ENCODE data around the gene SHC1. TPM values are rescaled to one million over a fixed set of nuclear protein-coding genes. Genes with fewer than 3 reads are reported as not detected.

The SHC1 gene
- total RNA-seq, 1 experiment from 2014 or later, result 199 TPM

DNA sequence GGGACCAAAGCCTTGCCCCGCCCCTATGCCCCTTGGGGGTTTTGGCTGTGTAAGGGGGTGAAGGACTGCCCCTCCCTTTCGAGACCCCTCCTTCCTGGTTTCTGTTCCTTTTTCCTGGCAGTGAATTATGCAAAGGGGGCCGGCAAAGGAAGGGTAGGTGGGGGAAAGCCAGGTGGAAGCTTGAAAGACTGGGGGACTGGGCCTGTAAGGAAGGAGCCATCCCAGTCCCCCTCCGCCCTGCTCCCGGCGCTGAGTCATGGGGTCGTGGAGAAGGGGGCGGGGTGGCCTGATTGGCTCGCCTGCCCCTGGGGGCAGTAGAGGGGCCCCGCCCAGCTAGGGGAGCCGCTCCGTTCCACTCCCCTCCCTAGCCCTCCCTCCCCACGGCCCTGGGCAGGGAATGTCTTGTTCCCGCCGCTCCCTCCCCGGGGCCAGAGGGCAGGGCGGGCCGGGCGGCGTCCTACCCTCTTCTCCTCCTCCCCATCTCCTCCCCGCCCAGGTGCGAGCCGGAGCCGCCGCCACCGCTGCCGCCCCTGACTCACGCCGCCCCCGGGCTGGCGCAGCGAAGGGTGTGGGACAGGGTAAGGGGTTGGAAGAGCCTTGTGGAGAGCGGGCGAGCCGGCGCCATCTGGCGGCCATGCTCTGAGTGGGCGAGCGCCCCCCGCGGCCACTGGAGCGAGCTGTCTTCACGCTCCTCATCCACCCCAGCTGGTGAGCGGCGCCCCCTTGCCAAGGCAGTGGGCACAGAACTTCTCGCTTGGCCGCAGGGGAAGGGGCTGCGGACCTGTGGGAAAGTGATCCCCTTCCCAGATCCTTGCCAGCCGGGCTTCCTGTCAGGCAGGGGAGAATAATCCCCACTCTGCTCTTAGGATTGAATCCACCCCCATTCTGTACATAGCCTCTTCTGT is 46.7 kb upstream of the SHC1 start (continued):
- TF ChIP-seq, protein P1, sequence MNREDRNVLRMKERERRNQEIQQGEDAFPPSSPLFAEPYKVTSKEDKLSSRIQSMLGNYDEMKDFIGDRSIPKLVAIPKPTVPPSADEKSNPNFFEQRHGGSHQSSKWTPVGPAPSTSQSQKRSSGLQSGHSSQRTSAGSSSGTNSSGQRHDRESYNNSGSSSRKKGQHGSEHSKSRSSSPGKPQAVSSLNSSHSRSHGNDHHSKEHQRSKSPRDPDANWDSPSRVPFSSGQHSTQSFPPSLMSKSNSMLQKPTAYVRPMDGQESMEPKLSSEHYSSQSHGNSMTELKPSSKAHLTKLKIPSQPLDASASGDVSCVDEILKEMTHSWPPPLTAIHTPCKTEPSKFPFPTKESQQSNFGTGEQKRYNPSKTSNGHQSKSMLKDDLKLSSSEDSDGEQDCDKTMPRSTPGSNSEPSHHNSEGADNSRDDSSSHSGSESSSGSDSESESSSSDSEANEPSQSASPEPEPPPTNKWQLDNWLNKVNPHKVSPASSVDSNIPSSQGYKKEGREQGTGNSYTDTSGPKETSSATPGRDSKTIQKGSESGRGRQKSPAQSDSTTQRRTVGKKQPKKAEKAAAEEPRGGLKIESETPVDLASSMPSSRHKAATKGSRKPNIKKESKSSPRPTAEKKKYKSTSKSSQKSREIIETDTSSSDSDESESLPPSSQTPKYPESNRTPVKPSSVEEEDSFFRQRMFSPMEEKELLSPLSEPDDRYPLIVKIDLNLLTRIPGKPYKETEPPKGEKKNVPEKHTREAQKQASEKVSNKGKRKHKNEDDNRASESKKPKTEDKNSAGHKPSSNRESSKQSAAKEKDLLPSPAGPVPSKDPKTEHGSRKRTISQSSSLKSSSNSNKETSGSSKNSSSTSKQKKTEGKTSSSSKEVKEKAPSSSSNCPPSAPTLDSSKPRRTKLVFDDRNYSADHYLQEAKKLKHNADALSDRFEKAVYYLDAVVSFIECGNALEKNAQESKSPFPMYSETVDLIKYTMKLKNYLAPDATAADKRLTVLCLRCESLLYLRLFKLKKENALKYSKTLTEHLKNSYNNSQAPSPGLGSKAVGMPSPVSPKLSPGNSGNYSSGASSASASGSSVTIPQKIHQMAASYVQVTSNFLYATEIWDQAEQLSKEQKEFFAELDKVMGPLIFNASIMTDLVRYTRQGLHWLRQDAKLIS (CRISPR knock-in tag; IDR thresholded peaks at IDR 0.05; ENCODE audit: borderline replicate concordance), result peak; percentile 97; the same call in 1 of the 2 replicates
- TF ChIP-seq, protein P2, sequence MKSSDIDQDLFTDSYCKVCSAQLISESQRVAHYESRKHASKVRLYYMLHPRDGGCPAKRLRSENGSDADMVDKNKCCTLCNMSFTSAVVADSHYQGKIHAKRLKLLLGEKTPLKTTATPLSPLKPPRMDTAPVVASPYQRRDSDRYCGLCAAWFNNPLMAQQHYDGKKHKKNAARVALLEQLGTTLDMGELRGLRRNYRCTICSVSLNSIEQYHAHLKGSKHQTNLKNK (CRISPR knock-in tag; IDR thresholded peaks at IDR 0.05), result no peak
- TF ChIP-seq TCF7 (CRISPR knock-in tag; IDR thresholded peaks at IDR 0.05; ENCODE audit: low read depth) (no peak), GABPB1 (CRISPR knock-in tag; IDR thresholded peaks at IDR 0.05) (peak; percentile 80), CBFB (CRISPR knock-in tag; IDR thresholded peaks at IDR 0.05; ENCODE audit: low read depth) (0 out of 2 replicates have a peak, but pooled peaks have one; percentile 45), ZNF671 (CRISPR knock-in tag; IDR thresholded peaks at IDR 0.05) (no peak), ZNF396 (CRISPR knock-in tag; IDR thresholded peaks at IDR 0.05; ENCODE audit: borderline replicate concordance) (no peak), FOXJ3 (CRISPR knock-in tag; IDR thresholded peaks at IDR 0.05; ENCODE audit: borderline replicate concordance) (no peak), SOX15 (CRISPR knock-in tag; IDR thresholded peaks at IDR 0.05) (no peak), SMAD3 (CRISPR knock-in tag; IDR thresholded peaks at IDR 0.05; ENCODE audit: borderline replicate concordance) (peak; percentile 44; the same call in 1 of the 2 replicates), ZNF317 (CRISPR knock-in tag; IDR thresholded peaks at IDR 0.05; ENCODE audit: borderline replicate concordance, low read depth) (0 out of 2 replicates have a peak, but pooled peaks have one; percentile 19)
- TF ChIP-seq, protein P3, sequence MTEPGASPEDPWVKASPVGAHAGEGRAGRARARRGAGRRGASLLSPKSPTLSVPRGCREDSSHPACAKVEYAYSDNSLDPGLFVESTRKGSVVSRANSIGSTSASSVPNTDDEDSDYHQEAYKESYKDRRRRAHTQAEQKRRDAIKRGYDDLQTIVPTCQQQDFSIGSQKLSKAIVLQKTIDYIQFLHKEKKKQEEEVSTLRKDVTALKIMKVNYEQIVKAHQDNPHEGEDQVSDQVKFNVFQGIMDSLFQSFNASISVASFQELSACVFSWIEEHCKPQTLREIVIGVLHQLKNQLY (CRISPR knock-in tag; IDR thresholded peaks at IDR 0.05), result no peak
- TF ChIP-seq, protein P4, sequence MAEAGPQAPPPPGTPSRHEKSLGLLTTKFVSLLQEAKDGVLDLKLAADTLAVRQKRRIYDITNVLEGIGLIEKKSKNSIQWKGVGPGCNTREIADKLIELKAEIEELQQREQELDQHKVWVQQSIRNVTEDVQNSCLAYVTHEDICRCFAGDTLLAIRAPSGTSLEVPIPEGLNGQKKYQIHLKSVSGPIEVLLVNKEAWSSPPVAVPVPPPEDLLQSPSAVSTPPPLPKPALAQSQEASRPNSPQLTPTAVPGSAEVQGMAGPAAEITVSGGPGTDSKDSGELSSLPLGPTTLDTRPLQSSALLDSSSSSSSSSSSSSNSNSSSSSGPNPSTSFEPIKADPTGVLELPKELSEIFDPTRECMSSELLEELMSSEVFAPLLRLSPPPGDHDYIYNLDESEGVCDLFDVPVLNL (CRISPR knock-in tag; IDR thresholded peaks at IDR 0.05; ENCODE audit: borderline replicate concordance, low read depth), result no peak
- TF ChIP-seq, protein P5, sequence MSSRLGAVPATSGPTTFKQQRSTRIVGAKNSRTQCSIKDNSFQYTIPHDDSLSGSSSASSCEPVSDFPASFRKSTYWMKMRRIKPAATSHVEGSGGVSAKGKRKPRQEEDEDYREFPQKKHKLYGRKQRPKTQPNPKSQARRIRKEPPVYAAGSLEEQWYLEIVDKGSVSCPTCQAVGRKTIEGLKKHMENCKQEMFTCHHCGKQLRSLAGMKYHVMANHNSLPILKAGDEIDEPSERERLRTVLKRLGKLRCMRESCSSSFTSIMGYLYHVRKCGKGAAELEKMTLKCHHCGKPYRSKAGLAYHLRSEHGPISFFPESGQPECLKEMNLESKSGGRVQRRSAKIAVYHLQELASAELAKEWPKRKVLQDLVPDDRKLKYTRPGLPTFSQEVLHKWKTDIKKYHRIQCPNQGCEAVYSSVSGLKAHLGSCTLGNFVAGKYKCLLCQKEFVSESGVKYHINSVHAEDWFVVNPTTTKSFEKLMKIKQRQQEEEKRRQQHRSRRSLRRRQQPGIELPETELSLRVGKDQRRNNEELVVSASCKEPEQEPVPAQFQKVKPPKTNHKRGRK (CRISPR knock-in tag; IDR thresholded peaks at IDR 0.05; ENCODE audit: borderline replicate concordance), result no peak
- TF ChIP-seq, protein P6, sequence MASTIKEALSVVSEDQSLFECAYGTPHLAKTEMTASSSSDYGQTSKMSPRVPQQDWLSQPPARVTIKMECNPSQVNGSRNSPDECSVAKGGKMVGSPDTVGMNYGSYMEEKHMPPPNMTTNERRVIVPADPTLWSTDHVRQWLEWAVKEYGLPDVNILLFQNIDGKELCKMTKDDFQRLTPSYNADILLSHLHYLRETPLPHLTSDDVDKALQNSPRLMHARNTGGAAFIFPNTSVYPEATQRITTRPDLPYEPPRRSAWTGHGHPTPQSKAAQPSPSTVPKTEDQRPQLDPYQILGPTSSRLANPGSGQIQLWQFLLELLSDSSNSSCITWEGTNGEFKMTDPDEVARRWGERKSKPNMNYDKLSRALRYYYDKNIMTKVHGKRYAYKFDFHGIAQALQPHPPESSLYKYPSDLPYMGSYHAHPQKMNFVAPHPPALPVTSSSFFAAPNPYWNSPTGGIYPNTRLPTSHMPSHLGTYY (CRISPR knock-in tag; IDR thresholded peaks at IDR 0.05), result no peak
- TF ChIP-seq, protein P7, sequence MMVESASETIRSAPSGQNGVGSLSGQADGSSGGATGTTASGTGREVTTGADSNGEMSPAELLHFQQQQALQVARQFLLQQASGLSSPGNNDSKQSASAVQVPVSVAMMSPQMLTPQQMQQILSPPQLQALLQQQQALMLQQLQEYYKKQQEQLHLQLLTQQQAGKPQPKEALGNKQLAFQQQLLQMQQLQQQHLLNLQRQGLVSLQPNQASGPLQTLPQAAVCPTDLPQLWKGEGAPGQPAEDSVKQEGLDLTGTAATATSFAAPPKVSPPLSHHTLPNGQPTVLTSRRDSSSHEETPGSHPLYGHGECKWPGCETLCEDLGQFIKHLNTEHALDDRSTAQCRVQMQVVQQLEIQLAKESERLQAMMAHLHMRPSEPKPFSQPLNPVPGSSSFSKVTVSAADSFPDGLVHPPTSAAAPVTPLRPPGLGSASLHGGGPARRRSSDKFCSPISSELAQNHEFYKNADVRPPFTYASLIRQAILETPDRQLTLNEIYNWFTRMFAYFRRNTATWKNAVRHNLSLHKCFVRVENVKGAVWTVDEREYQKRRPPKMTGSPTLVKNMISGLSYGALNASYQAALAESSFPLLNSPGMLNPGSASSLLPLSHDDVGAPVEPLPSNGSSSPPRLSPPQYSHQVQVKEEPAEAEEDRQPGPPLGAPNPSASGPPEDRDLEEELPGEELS (CRISPR knock-in tag; IDR thresholded peaks at IDR 0.05), result peak; percentile 75
- TF ChIP-seq, protein P8, sequence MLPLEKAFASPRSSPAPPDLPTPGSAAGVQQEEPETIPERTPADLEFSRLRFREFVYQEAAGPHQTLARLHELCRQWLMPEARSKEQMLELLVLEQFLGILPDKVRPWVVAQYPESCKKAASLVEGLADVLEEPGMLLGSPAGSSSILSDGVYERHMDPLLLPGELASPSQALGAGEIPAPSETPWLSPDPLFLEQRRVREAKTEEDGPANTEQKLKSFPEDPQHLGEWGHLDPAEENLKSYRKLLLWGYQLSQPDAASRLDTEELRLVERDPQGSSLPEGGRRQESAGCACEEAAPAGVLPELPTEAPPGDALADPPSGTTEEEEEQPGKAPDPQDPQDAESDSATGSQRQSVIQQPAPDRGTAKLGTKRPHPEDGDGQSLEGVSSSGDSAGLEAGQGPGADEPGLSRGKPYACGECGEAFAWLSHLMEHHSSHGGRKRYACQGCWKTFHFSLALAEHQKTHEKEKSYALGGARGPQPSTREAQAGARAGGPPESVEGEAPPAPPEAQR (CRISPR knock-in tag; IDR thresholded peaks at IDR 0.05), result no peak
- TF ChIP-seq, protein P9, sequence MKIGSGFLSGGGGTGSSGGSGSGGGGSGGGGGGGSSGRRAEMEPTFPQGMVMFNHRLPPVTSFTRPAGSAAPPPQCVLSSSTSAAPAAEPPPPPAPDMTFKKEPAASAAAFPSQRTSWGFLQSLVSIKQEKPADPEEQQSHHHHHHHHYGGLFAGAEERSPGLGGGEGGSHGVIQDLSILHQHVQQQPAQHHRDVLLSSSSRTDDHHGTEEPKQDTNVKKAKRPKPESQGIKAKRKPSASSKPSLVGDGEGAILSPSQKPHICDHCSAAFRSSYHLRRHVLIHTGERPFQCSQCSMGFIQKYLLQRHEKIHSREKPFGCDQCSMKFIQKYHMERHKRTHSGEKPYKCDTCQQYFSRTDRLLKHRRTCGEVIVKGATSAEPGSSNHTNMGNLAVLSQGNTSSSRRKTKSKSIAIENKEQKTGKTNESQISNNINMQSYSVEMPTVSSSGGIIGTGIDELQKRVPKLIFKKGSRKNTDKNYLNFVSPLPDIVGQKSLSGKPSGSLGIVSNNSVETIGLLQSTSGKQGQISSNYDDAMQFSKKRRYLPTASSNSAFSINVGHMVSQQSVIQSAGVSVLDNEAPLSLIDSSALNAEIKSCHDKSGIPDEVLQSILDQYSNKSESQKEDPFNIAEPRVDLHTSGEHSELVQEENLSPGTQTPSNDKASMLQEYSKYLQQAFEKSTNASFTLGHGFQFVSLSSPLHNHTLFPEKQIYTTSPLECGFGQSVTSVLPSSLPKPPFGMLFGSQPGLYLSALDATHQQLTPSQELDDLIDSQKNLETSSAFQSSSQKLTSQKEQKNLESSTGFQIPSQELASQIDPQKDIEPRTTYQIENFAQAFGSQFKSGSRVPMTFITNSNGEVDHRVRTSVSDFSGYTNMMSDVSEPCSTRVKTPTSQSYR (CRISPR knock-in tag; IDR thresholded peaks at IDR 0.05), result 0 out of 2 replicates have a peak, but pooled peaks have one; percentile 82
